HEK293T (cell line): ENCODE measurements around the gene CACNA1C.

Experiments used
- BHLHE40 ChIP-seq: fragments of 450-650 bp; IDR thresholded peaks from 2 replicates; pipeline ENCODE4 v1.6.1; 2016; ENCODE audit warnings: mild to moderate bottlenecking, moderate library complexity, borderline replicate concordance
- ELF4 ChIP-seq: fragments of 450-650 bp; IDR thresholded peaks from 2 replicates; pipeline ENCODE4 v1.6.1; 2017; ENCODE audit warnings: antibody characterized with exemption
- FOXA1 ChIP-seq: fragments of 450-650 bp; IDR thresholded peaks from 2 replicates; pipeline ENCODE4 v1.6.1; 2016; ENCODE audit warnings: mild to moderate bottlenecking
- FOXK2 ChIP-seq: fragments of 450-650 bp; IDR thresholded peaks from 2 replicates; pipeline ENCODE4 v1.6.1; 2016; ENCODE audit warnings: mild to moderate bottlenecking
- FOXM1 ChIP-seq: fragments of 450-650 bp; IDR thresholded peaks from 2 replicates; pipeline ENCODE4 v1.6.1; 2017; ENCODE audit warnings: mild to moderate bottlenecking, borderline replicate concordance
- L3MBTL2 ChIP-seq: fragments of 450-650 bp; conservative IDR thresholded peaks from 2 replicates; pipeline ENCODE4 v1.6.1; 2016; ENCODE audit warnings: mild to moderate bottlenecking
- LEF1 ChIP-seq: fragments of 450-650 bp; IDR thresholded peaks from 2 replicates; pipeline ENCODE4 v1.6.1; 2017; ENCODE audit warnings: mild to moderate bottlenecking, borderline replicate concordance
- NFRKB ChIP-seq: fragments of 450-650 bp; IDR thresholded peaks from 2 replicates; pipeline ENCODE4 v1.6.1; 2016; ENCODE audit warnings: mild to moderate bottlenecking, moderate library complexity
- PKNOX1 ChIP-seq: fragments of 450-650 bp; IDR thresholded peaks from 2 replicates; pipeline ENCODE4 v1.6.1; 2016
- SUZ12 ChIP-seq: fragments of 450-650 bp; IDR thresholded peaks from 2 replicates; pipeline ENCODE4 v1.6.1; 2016; ENCODE audit warnings: mild to moderate bottlenecking
- TARDBP ChIP-seq: fragments of 450-650 bp; IDR thresholded peaks from 2 replicates; pipeline ENCODE4 v1.6.1; 2016

GRCh38 chr12:2475984-2476383 lies 423.2 kb downstream of the CACNA1C start:
- no peak for TF ChIP-seq FOXK2
- no peak for TF ChIP-seq FOXA1
- no peak for TF ChIP-seq PKNOX1
- no peak for TF ChIP-seq BHLHE40
- TF ChIP-seq SUZ12 = no peak
- no peak for TF ChIP-seq L3MBTL2
- TF ChIP-seq LEF1 = no peak
- no peak for TF ChIP-seq TARDBP
- TF ChIP-seq ELF4 = no peak
- TF ChIP-seq NFRKB = no peak
- TF ChIP-seq FOXM1 = no peak
